ENCODE data around the gene TAS2R8.
"Not testable (repeated sequence)": the region's sequence is repeated elsewhere in the genome, so short reads cannot be mapped to it uniquely, and the experiment has no call there.

Gene TAS2R8

DNA sequence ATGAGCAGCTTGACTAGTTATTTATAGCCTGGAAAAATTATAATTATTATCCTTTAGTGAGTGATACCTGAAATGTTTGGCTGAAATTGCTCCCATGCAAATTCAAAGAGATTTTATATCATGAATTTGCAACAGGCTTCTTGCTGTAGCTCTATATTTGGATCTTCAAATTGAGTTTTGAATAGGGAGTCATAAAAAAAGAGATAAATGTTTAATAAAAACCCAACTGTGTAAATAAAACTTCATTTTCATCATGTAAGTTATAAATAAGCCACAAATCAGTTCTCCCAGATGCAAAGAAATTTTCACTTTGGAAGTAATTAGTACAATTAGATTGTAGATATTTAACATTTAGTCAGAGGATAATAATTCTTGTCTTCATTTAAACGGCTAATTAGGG is at the start of gene TAS2R8:
TSS of gene TAS2R8 (minus strand) at position 101 of the 400 bp plus-strand sequence. CDS start 306 bp downstream, outside the sequence.
- DNase-seq, result no peak

GRCh38 chr12:10855807-10856206 is 48.7 kb upstream of the TAS2R8 start:
- no peak for DNase-seq

- no peak for DNase-seq
These were observed 46.7 kb upstream of the TAS2R8 start for GRCh38 chr12:10853776-10854175.

- DNase-seq, result no peak
These were observed 44.3 kb upstream of the TAS2R8 start for GRCh38 chr12:10851243-10851858.

DNA sequence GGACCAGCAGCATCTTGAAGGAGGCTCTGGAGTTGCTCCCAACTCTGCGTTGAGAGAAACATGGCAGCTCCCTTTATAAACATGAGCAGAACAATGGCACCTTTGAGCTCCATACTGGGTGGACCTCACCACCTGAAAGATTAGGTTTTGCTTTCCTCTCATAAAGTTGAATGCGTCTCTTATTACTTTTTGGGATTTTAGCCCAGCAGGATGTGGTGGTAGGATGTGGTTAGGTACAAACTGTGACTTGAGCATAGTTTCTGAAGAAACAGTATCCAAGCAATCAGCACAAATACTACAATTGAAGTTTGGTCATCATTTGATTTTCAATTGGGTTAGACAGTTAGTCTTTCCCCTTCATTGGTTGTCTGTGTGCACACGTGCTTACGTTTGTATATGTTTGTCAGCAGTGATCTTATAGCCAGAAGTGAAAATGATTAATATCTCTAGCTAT is 42.4 kb upstream of the TAS2R8 start, which contains the start of gene PRR4:
TSS of gene PRR4 (minus strand) at position 51 of the 454 bp plus-strand sequence. CDS start at position 13, 38 bp downstream.
- no peak for DNase-seq

- DNase-seq, result no peak
These were observed 40.7 kb upstream of the TAS2R8 start for GRCh38 chr12:10847744-10848143.

DNA sequence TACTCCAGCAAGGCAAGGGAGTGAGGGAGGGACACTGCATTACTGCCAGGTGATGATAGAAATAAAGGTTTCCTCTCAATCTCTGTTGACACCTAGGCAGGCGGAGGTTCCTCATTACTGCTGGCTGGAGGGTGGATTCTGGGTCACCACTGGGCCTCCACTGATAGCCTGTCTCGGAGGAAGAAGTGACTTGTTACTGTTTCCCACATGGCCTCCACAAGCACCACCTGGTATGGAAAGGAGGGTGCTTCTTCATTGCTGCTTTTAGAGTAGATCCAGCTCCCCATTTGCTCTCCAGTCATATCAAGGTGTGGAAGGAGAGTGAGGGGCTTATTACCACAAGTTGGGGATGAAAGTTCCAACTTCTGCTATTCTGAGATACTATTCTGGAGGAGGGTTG is 35.8 kb upstream of the TAS2R8 start:
- DNase-seq, result no peak

GRCh38 chr12:10838461-10838860 is 31.4 kb upstream of the TAS2R8 start:
- DNase-seq, result no peak

GRCh38 chr12:10829994-10830393 is 22.9 kb upstream of the TAS2R8 start:
- no peak for DNase-seq

GRCh38 chr12:10826258-10826657 is 19.2 kb upstream of the TAS2R8 start, which contains the start of gene TAS2R10:
Gene TAS2R10 (minus strand): TSS chr12:10826358. CDS start chr12:10826269, 89 bp downstream.
- no peak for DNase-seq

DNA sequence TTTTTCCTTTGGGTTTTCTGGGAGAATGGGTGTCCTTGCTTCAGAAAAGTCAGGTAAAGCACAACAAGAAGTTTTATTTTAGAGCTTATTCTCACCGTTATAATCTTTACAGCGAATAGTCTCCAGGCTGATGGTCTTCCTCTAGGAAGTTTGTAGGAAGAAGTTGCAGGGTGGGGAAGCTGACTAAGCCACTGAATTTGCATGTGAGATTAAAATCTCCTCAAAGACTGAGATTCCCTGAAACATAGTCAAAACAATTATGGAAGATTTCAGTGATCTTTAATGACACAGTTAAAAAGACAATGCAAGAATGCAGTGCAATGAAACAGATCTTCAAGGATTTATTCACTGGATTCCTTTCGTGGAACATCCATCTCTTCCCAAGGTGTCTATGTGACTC is 17.9 kb upstream of the TAS2R8 start:
- no peak for DNase-seq

DNA sequence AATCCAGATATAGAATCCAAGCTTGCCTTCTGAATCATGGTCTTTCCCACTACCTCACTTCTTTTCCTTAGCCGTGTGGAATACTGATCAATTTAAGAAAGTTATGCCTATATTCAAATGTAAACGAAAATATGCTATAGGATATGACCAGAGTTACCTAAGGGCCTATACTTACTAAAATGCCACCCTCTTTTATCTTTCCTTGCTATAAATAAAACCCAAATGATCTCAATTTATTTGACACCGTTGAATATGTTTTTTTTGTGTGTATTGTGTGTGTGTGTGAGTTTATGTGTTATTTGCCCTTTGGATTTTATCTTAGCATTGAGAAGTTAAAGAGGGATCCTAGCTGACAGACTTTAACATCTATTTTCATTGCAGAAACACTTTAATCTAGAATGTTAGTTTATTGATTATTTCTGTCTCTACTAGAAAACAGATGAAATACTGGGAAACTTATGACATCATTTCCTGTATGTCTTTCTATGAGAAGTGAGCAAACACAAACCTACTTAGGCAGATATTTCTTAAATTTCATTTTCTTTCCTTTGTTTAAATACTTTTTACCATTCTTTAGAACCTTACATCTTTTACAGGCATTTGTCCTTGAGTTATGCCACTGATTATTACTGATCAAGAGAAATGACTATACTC is 4.9 kb upstream of the TAS2R8 start:
- no peak for DNase-seq

- no peak for DNase-seq
These were observed 3.0 kb upstream of the TAS2R8 start, which contains the start of gene TAS2R9 for GRCh38 chr12:10810068-10810467. Gene TAS2R9 (minus strand): TSS chr12:10810168. CDS start chr12:10810075, 93 bp downstream.

GRCh38 chr12:10802587-10802986 is 4.5 kb downstream of the TAS2R8 start, which contains the start of gene TAS2R7:
Gene TAS2R7 (minus strand): TSS chr12:10802627. CDS start chr12:10802570, 57 bp downstream.
- no peak for DNase-seq

GRCh38 chr12:10801741-10802140 is 5.3 kb downstream of the TAS2R8 start:
- DNase-seq, result no peak

DNA sequence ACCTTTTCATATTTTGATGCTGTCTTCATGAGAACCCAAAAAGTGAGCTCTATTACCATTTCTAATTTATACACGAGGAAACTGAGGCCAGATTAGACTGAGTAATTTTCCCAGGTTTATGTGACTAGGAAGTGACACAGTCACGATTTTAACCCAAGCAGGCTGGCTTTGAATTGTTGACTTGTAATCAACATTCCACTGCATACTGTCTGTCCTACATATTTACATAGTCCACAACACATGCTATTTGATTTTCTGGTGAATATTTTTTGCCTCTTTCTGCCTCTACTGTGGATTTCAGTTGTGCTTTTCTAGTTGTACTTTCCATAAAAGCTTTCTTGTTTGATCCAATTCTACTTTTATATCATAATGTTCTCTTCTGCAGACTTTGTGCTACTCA is 12.9 kb downstream of the TAS2R8 start:
- DNase-seq, result no peak

GRCh38 chr12:10791769-10792168 is 15.3 kb downstream of the TAS2R8 start:
- DNase-seq, result not testable (repeated sequence)

DNA sequence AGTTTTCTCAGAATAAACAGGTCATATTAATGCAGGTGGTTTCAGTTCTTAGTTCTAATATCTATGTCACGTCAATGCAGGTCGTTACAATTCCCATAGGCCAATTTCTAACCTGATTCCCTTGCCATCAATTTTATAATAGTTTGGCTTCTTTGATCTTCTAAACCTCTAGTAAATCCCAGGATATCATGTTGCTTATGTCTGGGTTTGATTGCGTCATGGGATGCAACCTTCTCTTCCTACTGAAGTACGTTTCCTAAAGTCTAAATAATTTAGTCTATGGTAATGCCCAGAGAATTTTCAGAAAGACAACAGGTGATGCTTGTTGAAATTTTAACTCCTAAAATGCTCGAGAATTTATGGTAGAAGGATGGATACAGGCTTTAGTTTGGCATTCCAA is 23.8 kb downstream of the TAS2R8 start:
- DNase-seq, result no peak

- no peak for DNase-seq
These were observed 28.0 kb downstream of the TAS2R8 start for GRCh38 chr12:10779103-10779502.

- DNase-seq, result peak in 1 of 2 experiments; percentile 1
These were observed 35.9 kb downstream of the TAS2R8 start for GRCh38 chr12:10771132-10771733.

GRCh38 chr12:10759657-10760056 is 47.4 kb downstream of the TAS2R8 start:
- DNase-seq, result no peak

DNA sequence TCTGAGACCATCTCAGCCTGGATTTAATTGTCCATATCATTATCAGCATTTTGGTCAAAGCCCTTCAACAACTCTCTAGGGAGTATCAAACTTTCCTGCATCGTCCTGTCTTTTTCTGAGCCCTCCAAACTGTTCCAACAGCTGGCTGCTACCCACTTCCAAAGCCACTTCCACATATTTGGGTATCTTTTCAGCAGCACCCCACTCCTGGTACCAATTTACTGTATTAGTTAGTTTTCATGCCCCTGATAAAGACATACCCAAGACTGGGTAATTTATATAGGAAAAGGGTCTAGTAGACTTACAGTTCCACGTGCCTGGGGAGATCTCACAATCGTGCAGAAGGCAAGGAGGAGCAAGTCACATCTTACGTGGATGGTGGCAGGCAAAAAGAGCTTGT is 50.9 kb downstream of the TAS2R8 start:
- DNase-seq, result no peak
